GM18498 (cell line): ENCODE measurements around the gene XPC.
"Not testable (repeated sequence)": the region's sequence is repeated elsewhere in the genome, so short reads cannot be mapped to it uniquely, and the experiment has no call there.

Experiments used
- ATAC-seq: cut with Tn5 transposase; IDR thresholded peaks from one replicate; pipeline ENCODE4 v1.9.1; 2021; ENCODE audit warnings: mild to moderate bottlenecking, moderate library complexity; ENCODE audit not compliant: unreplicated experiment

The XPC gene

DNA sequence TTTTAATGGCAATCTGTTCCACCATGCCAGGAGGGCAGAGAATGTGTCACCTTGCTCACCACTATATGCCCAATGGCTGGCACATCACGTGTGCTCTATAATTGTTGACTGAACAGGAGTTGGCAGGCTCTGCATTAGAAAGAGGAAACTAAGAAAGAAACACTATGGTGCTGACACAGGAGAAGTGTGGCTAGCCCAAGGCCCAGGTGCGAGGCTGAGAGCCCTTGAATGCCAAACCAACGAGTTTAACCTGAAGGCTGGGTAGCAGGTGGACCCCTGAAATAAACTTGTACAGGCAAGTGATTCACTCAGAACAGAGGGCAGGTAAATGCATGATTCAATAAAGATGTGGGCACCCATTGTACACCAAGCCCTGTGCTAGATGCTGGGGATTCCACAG, 56.1 kb downstream of the XPC start:
- no peak for ATAC-seq

GRCh38 chr3:14121859-14122258, 56.5 kb downstream of the XPC start:
- no peak for ATAC-seq

GRCh38 chr3:14120921-14121448, 57.4 kb downstream of the XPC start:
- not testable (repeated sequence) for ATAC-seq

DNA sequence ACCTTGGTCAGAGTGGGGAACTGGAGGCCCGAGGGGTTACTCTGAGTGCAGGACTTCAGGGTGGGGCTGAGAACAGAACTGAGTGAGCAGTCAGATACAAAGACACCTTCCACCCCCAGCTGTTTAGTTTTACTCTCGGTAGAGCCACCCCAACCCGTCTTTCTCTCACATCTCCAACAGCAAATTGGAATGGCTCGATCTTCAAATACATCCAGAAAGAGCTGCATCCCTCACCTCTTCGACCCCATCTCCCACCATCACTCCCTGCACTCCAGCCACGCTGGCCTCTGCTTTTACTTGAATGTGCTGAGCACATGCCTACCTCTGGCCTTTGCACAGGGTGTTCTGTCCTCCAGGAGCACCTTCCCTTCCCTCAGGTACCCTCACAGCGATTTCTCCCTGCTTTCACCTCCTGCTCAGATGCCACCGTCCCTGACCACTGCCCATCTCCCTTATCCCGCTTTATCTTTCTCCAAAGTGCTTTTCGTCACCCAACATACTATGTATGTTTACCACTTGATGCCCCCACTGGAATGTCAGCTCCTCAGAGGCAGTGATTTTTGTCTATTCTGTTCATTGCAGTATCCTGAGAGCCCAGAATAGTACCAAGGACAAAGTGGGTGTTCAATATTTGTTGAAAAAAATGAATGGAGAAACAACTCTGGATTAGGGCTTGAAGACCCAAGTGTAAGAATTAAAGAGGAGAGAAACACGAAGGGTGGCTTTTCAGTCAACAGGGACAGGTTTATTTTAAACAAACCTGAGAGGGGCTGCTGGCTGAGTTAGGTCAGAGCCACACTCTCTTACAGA, 58.1 kb downstream of the XPC start:
- ATAC-seq, result no peak

DNA sequence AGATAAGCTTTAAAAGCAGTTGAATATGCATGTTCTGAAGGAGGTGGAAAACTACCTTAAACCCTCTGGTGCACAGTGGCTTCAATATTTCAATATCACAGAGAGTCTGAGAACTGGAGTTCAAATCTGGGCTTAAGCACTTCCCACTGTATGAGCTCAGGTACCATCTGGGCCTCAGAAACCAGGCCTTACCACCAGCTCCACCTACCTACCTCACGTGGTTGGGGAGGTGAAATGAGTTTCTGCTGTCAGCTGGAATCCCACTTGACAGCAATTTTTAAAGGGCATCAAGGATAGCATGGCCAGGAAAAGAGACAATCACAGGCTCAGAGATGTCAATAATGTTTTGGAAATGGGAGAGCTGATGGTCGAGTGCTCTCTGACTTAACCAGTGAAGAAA, 58.8 kb downstream of the XPC start:
- ATAC-seq, result no peak

GRCh38 chr3:14118400-14119381, 59.7 kb downstream of the XPC start:
- no peak for ATAC-seq

- ATAC-seq, result no peak
Observed at GRCh38 chr3:14117468-14118399, 60.7 kb downstream of the XPC start.

DNA sequence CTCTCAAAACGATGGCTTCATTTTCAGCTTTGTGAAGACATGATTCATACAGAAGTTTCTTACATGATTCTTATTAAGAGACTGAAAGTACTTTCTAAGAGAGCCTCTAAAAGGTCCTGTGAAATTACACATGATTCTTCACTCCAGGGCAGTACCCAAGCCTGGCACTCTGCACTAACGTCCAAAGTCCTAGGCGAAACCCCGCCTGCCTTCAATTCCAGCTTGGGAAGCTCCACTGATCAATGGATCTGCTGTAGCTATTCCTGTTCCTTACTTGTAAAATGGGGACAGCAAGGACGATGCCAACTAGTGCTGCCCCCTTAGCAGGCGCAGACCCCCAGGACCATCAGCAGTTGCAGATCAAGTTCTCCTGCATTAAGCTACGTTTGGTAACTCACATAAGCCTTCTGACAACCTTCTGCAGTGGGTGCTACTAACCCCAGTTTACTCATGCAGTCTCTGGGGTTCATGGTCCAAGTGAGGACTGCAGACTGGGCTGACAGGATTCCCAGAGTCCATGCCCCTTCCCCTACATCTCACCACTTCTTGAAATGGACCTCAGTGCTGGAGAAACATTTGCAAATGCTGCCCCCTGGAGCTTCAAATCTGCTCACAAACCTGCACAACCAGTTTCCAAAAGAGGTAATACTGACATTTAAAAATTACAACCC, 64.3 kb downstream of the XPC start:
- no peak for ATAC-seq

DNA sequence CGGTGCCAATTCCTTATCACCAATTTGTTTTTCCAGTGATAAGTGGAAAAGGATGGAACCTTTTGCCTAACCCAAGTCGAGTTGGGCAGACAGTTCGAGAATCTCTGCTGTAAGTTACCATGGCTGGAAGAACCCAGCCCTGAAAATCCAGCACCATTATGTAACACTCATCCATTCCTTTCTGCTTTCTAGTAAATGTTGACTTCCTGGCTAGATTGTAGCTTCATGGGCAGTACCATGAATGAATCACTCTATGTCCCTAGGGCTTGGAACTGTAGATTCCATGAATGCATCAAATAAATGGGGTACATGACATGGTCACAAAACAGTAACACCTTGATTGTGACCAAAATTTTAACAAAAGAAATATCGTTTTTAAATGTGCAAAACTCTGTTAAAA, 67.7 kb downstream of the XPC start:
- no peak for ATAC-seq

DNA sequence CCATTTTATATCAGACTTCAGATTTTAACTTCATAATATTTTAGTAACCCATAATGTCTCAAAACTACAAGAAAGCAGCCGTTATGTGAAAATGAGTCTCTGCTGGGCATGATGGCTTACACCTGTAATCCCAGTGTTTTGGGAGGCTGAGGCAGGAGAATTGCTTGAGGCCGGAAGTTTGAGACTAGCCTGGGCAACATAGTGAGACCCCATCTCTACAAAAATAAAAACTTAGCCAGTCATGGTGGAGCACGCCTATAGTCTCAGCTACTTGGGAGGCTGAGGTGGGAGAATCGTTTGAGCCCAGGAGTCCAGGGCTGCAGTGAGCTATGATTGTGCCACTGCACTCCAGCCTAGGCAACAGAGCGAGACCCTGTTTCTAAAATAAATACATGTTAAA, 68.6 kb downstream of the XPC start:
- ATAC-seq, result not testable (repeated sequence)

GRCh38 chr3:14097616-14098391, 80.6 kb downstream of the XPC start:
- ATAC-seq, result no peak

DNA sequence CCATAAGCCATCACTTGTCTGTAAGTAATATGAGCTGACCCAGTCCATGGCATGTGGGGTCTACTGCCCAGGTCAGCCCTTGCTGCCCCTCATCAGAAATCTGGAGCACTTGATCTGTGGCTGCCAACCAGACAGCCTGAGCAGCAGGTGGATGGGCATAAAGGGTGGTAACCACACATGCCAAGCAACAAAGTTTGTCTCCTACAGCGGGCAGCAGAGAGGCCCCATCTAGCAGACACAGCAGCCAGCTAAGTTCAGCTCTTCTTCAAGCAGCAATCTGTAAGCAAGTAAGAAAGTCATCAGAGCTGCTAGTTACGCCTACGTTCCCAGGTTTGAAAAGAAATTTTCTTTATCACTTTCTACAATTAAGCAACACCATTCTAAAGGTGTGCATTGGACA, 81.7 kb downstream of the XPC start:
- no peak for ATAC-seq
